CD14-positive monocyte (primary cell): Measurements from ENCODE around the gene PCOLCE2. TPM values are rescaled to one million over a fixed set of nuclear protein-coding genes. Genes with fewer than 3 reads are reported as not detected.

Source experiments
- DNase-seq, 3 donors: peaks; one replicate each; pipeline ENCODE4 v3.0.0-alpha.2; 2011 to 2022
- H2AFZ ChIP-seq: 2 replicates; pipeline ENCODE4 v1.6.0; 2012; ENCODE audit warnings: mild to moderate bottlenecking, low read depth, low read length, inconsistent platforms; ENCODE audit not compliant: insufficient read depth, poor library complexity, severe bottlenecking
- H3K27ac ChIP-seq, 2 donors: 1 replicate in 1 of 2; 2 replicates in 1 of 2; pipeline ENCODE4 v1.5.1; 2012 to 2013; ENCODE audit warnings: low read length in 2 of 2, control low read depth in 1 of 2, inconsistent platforms in 1 of 2, low read depth in 1 of 2, mild to moderate bottlenecking in 1 of 2
- H3K27me3 ChIP-seq, 2 donors: one replicate each; pipeline versions ENCODE4 v1.6.0 to v1.6.1; 2011 to 2013; ENCODE audit warnings: low read length in 2 of 2; ENCODE audit not compliant: control insufficient read depth in 2 of 2, insufficient read depth in 2 of 2
- H3K36me3 ChIP-seq, 2 donors: replicated peaks in 1 of 2; 1 replicate in 1 of 2; 2 replicates in 1 of 2; pipeline versions ENCODE4 v1.5.1 to v1.6.1; 2012 to 2013; ENCODE audit warnings: low read length in 2 of 2, control low read depth in 1 of 2, inconsistent platforms in 1 of 2, mild to moderate bottlenecking in 1 of 2; ENCODE audit not compliant: insufficient read depth in 2 of 2, control insufficient read depth in 1 of 2
- H3K4me1 ChIP-seq, 2 donors: 1 replicate in 1 of 2; 2 replicates in 1 of 2; pipeline versions ENCODE4 v1.5.1 to v1.6.1; 2012 to 2013; ENCODE audit warnings: low read length in 2 of 2, control low read depth in 1 of 2, inconsistent platforms in 1 of 2, mild to moderate bottlenecking in 1 of 2, moderate library complexity in 1 of 2; ENCODE audit not compliant: insufficient read depth in 2 of 2, control insufficient read depth in 1 of 2
- H3K4me2 ChIP-seq: replicated peaks from 2 replicates; pipeline ENCODE3; 2012; ENCODE audit warnings: low read length, moderate library complexity, mild to moderate bottlenecking; ENCODE audit not compliant: poor library complexity, severe bottlenecking; ENCODE audit errors: extremely low read depth
- H3K4me3 ChIP-seq, 3 experiments: fragments of 200-600 bp in 1 of 3; sonication (generic) in 1 of 3; replicated peaks in 1 of 3; 1 replicate in 2 of 3; 2 replicates in 1 of 3; pipeline ENCODE4 v1.5.1; 2011 to 2013; ENCODE audit warnings: low read length in 3 of 3, mild to moderate bottlenecking in 3 of 3, control low read depth in 2 of 3, low read depth in 2 of 3, inconsistent platforms in 1 of 3, moderate library complexity in 1 of 3
- H3K79me2 ChIP-seq: 2 replicates; pipeline ENCODE4 v1.6.0; 2012; ENCODE audit warnings: mild to moderate bottlenecking, control low read depth, inconsistent platforms, low read length, moderate library complexity; ENCODE audit not compliant: insufficient read depth
- H3K9ac ChIP-seq: 2 replicates; pipeline ENCODE4 v1.6.0; 2017; ENCODE audit warnings: low read length, mild to moderate bottlenecking; ENCODE audit not compliant: insufficient read depth, poor library complexity, severe bottlenecking
- H3K9me3 ChIP-seq, 2 donors: replicated peaks in 1 of 2; 1 replicate in 1 of 2; 2 replicates in 1 of 2; pipeline versions ENCODE4 v1.5.1 to v1.6.1; 2012 to 2013; ENCODE audit warnings: low read length in 2 of 2, control low read depth in 1 of 2; ENCODE audit not compliant: control insufficient read depth in 1 of 2, insufficient read depth in 1 of 2
- H4K20me1 ChIP-seq: 2 replicates; pipeline ENCODE4 v1.6.0; 2012; ENCODE audit warnings: mild to moderate bottlenecking, low read length, control low read depth, moderate library complexity; ENCODE audit not compliant: insufficient read depth
- H3K27ac Mint-ChIP-seq, 7 donors: one replicate each; pipeline ENCODE4 v1.8.0; 2020; ENCODE audit warnings: mild to moderate bottlenecking in 7 of 7, mixed read lengths in 7 of 7, moderate library complexity in 6 of 7, inconsistent platforms in 2 of 7
- H3K27me3 Mint-ChIP-seq, 3 donors: one replicate each; pipeline ENCODE4 v1.8.0; 2021 to 2022; ENCODE audit warnings: low read depth in 3 of 3, mild to moderate bottlenecking in 3 of 3, mixed read lengths in 3 of 3, moderate library complexity in 3 of 3, inconsistent platforms in 1 of 3
- H3K36me3 Mint-ChIP-seq, 2 donors: one replicate each; pipeline ENCODE4 v1.8.0; 2020; ENCODE audit warnings: mixed read lengths in 2 of 2, inconsistent platforms in 1 of 2, mild to moderate bottlenecking in 1 of 2
- H3K4me1 Mint-ChIP-seq: one replicate; pipeline ENCODE4 v1.8.0; 2020; ENCODE audit warnings: mild to moderate bottlenecking, mixed read lengths
- H3K4me3 Mint-ChIP-seq, 2 donors: one replicate each; pipeline ENCODE4 v1.8.0; 2020; ENCODE audit warnings: mild to moderate bottlenecking in 2 of 2, mixed read lengths in 2 of 2, moderate library complexity in 1 of 2
- H3K9me3 Mint-ChIP-seq, 7 donors: one replicate each; pipeline ENCODE4 v1.8.0; 2020 to 2022; ENCODE audit warnings: mixed read lengths in 7 of 7, mild to moderate bottlenecking in 6 of 7, moderate library complexity in 6 of 7, inconsistent platforms in 2 of 7
- CTCF ChIP-seq: fragments of 200-600 bp; IDR thresholded peaks from one replicate; pipeline ENCODE4 v1.8.0; 2022; ENCODE audit warnings: antibody characterized with exemption, mild to moderate bottlenecking
- WGBS: methylation state at CpG from one replicate; pipeline ENCODE4 v1.1.5; 2013; ENCODE audit warnings: missing lambda C conversion rate; ENCODE audit not compliant: insufficient coverage; 5-methylcytosine and 5-hydroxymethylcytosine counted together
- intact Hi-C, 2 donors: fragments of 100-400 bp; cut with micrococcal nuclease; formaldehyde crosslinking; loops; one replicate each; pipeline versions ENCODE4 v1.15.0 to v1.15.1; 2023
- polyA plus RNA-seq, 3 donors: library from polyadenylated mRNA; depleted of rRNA in 1 of 3; unstranded in 2 of 3; stranded (reverse) in 1 of 3; fragments of 300-500 nt in 2 of 3; fragments of >200 nt in 1 of 3; fragmentation: Illumina TruSeq in 2 of 3; gene quantifications; 1 replicate in 2 of 3; 2 replicates in 1 of 3; pipeline ENCODE4 v1.2.3, GENCODE V29; 2012 to 2021

The PCOLCE2 gene
- polyA plus RNA-seq, 3 donors, result not detected

- Mint-ChIP-seq H3K4me1 (peaks cover 2% of the 10 kb centered on the region), H3K4me3 (no peak overlapping the region), H3K36me3 (no peaks in the 10 kb centered on the region), H3K9me3 (peaks cover 0 to 5% (median 0%) of the 10 kb centered on the region in 7 donors), H3K27me3 (no peaks in the 10 kb centered on the region), H3K27ac (no peak overlapping the region)
- Histone ChIP-seq H3K36me3 (no peaks in the 10 kb centered on the region), H4K20me1 (no peaks in the 10 kb centered on the region), H2AFZ (no peak overlapping the region), H3K4me2 (no peak overlapping the region), H3K9ac (no peak overlapping the region), H3K27ac (no peak overlapping the region), H3K27me3 (no peaks in the 10 kb centered on the region), H3K79me2 (no peaks in the 10 kb centered on the region), H3K4me3 (no peak overlapping the region), H3K4me1 (no peaks in the 10 kb centered on the region), H3K9me3 (no peaks in the 10 kb centered on the region)
- WGBS, result no CpG with 5 or more reads among the region's 1 CpG
- TF ChIP-seq CTCF, result no peak
- no peak for DNase-seq
- intact Hi-C loops, result no loop called here
Measured at GRCh38 chr3:142876417-142876816, 12.5 kb downstream of the PCOLCE2 start.

DNA sequence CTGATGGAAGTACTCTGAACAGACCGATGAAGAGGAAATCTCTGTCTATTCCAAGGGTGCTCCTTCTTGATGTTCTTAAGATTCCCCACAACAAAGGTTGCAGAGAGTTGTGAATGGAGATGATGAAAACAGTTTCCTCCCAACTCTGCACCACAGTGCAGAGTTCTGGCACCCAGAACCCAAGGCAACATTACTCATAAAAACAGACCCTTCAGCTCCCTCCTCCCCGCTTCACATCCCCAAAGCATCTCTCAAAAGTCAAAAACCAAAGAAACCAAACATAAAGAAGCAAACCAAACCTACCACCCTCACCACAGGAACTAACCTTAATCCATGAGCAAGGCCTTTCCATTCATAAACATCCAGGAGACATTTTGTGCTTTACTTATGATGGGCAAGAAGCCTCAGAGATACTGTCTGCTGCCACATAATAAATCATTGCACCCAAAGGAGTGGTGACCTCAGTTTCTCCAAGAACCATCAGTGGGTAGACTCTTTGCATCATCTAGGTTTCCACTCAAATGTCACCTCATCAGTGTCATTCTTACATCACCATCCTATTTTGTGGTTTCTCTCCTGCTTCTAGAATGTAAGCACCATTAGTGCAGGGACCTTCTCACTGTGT lies 13.2 kb downstream of the PCOLCE2 start:
- Histone ChIP-seq H3K79me2 (no peaks in the 10 kb centered on the region), H4K20me1 (no peaks in the 10 kb centered on the region), H3K4me3 (no peak overlapping the region), H3K9me3 (no peaks in the 10 kb centered on the region), H3K9ac (no peak overlapping the region), H3K27me3 (no peaks in the 10 kb centered on the region), H3K27ac (no peak overlapping the region), H3K4me1 (no peaks in the 10 kb centered on the region), H3K36me3 (no peaks in the 10 kb centered on the region), H3K4me2 (no peak overlapping the region), H2AFZ (no peak overlapping the region)
- Mint-ChIP-seq H3K4me3 (no peak overlapping the region), H3K27ac (peak overlapping the region in 1 of 7 donors; percentile 4), H3K36me3 (no peaks in the 10 kb centered on the region), H3K27me3 (no peaks in the 10 kb centered on the region), H3K4me1 (peaks cover 2% of the 10 kb centered on the region), H3K9me3 (peaks cover 0 to 5% (median 0%) of the 10 kb centered on the region in 7 donors)
- DNase-seq, result no peak
- intact Hi-C loops, result no loop called here
- 100% methylated on average over 1 of the region's 2 CpGs for WGBS
- TF ChIP-seq CTCF, result no peak
